ENCODE measurements around the gene TMEM108. TPM values are rescaled to one million over a fixed set of nuclear protein-coding genes. Genes with fewer than 3 reads are reported as not detected.

The TMEM108 gene
- total RNA-seq, 1 experiment from 2014 or later, result not detected

GRCh38 chr3:133246773-133247172 lies 208.6 kb downstream of the TMEM108 start:
- peaks cover 54% of the 10 kb centered on the region for H3K27me3 Mint-ChIP-seq (ENCODE audit: insufficient read depth, unreplicated experiment)
- ChIA-PET POLR2A (no interaction called here), CTCF (interaction anchor here (0.5 to 1.1 kb wide), 5 partner anchors 15 to 516 kb away, joined by 3 read pairs; no protein-coding TSS in a partner anchor)
- TF ChIP-seq, protein P1, sequence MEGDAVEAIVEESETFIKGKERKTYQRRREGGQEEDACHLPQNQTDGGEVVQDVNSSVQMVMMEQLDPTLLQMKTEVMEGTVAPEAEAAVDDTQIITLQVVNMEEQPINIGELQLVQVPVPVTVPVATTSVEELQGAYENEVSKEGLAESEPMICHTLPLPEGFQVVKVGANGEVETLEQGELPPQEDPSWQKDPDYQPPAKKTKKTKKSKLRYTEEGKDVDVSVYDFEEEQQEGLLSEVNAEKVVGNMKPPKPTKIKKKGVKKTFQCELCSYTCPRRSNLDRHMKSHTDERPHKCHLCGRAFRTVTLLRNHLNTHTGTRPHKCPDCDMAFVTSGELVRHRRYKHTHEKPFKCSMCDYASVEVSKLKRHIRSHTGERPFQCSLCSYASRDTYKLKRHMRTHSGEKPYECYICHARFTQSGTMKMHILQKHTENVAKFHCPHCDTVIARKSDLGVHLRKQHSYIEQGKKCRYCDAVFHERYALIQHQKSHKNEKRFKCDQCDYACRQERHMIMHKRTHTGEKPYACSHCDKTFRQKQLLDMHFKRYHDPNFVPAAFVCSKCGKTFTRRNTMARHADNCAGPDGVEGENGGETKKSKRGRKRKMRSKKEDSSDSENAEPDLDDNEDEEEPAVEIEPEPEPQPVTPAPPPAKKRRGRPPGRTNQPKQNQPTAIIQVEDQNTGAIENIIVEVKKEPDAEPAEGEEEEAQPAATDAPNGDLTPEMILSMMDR (IDR thresholded peaks at IDR 0.05; ENCODE audit: unreplicated experiment), result no peak
- H3K9me3 Mint-ChIP-seq (ENCODE audit: unreplicated experiment), result no peaks in the 10 kb centered on the region
- no peaks in the 10 kb centered on the region for H3K4me1 Mint-ChIP-seq (ENCODE audit: insufficient read depth, unreplicated experiment)
- intact Hi-C loops (cut with micrococcal nuclease), result no loop called here
- H3K4me3 Mint-ChIP-seq (ENCODE audit: unreplicated experiment), result no peak overlapping the region
- DNase-seq (ENCODE audit: unreplicated experiment), result no peak
- H3K36me3 Mint-ChIP-seq (ENCODE audit: insufficient read depth, unreplicated experiment), result no peaks in the 10 kb centered on the region
- H3K27ac Mint-ChIP-seq (ENCODE audit: low read depth, unreplicated experiment), result no peak overlapping the region
- no TSS peak for BruUV-seq (replicated peaks)

- Mint-ChIP-seq H3K4me3 (ENCODE audit: unreplicated experiment) (no peak overlapping the region), H3K27me3 (ENCODE audit: insufficient read depth, unreplicated experiment) (peaks cover 54% of the 10 kb centered on the region), H3K27ac (ENCODE audit: low read depth, unreplicated experiment) (no peak overlapping the region), H3K9me3 (ENCODE audit: unreplicated experiment) (no peaks in the 10 kb centered on the region), H3K4me1 (ENCODE audit: insufficient read depth, unreplicated experiment) (no peaks in the 10 kb centered on the region), H3K36me3 (ENCODE audit: insufficient read depth, unreplicated experiment) (no peaks in the 10 kb centered on the region)
- intact Hi-C loops (cut with micrococcal nuclease), result no loop called here
- DNase-seq (ENCODE audit: unreplicated experiment), result no peak
- no TSS peak for BruUV-seq (replicated peaks)
- CTCF ChIA-PET, result interaction anchor here (0.5 to 0.8 kb wide), 2 partner anchors 20 to 72 kb away, joined by 3 read pairs; no protein-coding TSS in a partner anchor
- POLR2A ChIA-PET, result no interaction called here
- TF ChIP-seq, protein P1 (IDR thresholded peaks at IDR 0.05; ENCODE audit: unreplicated experiment), result no peak
Measured at GRCh38 chr3:133248389-133248788, 210.2 kb downstream of the TMEM108 start.

GRCh38 chr3:133249490-133249889 lies 211.3 kb downstream of the TMEM108 start:
- TF ChIP-seq, protein P1 (IDR thresholded peaks at IDR 0.05; ENCODE audit: unreplicated experiment), result no peak
- no peak for DNase-seq (ENCODE audit: unreplicated experiment)
- H3K27me3 Mint-ChIP-seq (ENCODE audit: insufficient read depth, unreplicated experiment), result peaks cover 45% of the 10 kb centered on the region
- no TSS peak for BruUV-seq (replicated peaks)
- no peaks in the 10 kb centered on the region for H3K4me1 Mint-ChIP-seq (ENCODE audit: insufficient read depth, unreplicated experiment)
- intact Hi-C loops (cut with micrococcal nuclease), result no loop called here
- no peak overlapping the region for H3K27ac Mint-ChIP-seq (ENCODE audit: low read depth, unreplicated experiment)
- POLR2A ChIA-PET, result no interaction called here
- CTCF ChIA-PET, result interaction anchor here (0.8 kb wide), 1 partner anchor 49 kb away, joined by 3 read pairs; no protein-coding TSS in a partner anchor
- no peak overlapping the region for H3K4me3 Mint-ChIP-seq (ENCODE audit: unreplicated experiment)
- H3K9me3 Mint-ChIP-seq (ENCODE audit: unreplicated experiment), result no peaks in the 10 kb centered on the region
- no peaks in the 10 kb centered on the region for H3K36me3 Mint-ChIP-seq (ENCODE audit: insufficient read depth, unreplicated experiment)

GRCh38 chr3:133254151-133254550 lies 216.0 kb downstream of the TMEM108 start:
- no peak for DNase-seq (ENCODE audit: unreplicated experiment)
- TF ChIP-seq, protein P1 (IDR thresholded peaks at IDR 0.05; ENCODE audit: unreplicated experiment), result no peak
- Mint-ChIP-seq H3K36me3 (ENCODE audit: insufficient read depth, unreplicated experiment) (no peaks in the 10 kb centered on the region), H3K4me3 (ENCODE audit: unreplicated experiment) (no peak overlapping the region), H3K27ac (ENCODE audit: low read depth, unreplicated experiment) (no peak overlapping the region), H3K9me3 (ENCODE audit: unreplicated experiment) (no peaks in the 10 kb centered on the region), H3K27me3 (ENCODE audit: insufficient read depth, unreplicated experiment) (peaks cover 48% of the 10 kb centered on the region), H3K4me1 (ENCODE audit: insufficient read depth, unreplicated experiment) (no peaks in the 10 kb centered on the region)
- intact Hi-C loops (cut with micrococcal nuclease), result no loop called here
- CTCF ChIA-PET, result no interaction called here
- POLR2A ChIA-PET, result no interaction called here
- BruUV-seq (replicated peaks), result no TSS peak
